ENCODE data around the gene HEMK1.

Gene HEMK1

DNA sequence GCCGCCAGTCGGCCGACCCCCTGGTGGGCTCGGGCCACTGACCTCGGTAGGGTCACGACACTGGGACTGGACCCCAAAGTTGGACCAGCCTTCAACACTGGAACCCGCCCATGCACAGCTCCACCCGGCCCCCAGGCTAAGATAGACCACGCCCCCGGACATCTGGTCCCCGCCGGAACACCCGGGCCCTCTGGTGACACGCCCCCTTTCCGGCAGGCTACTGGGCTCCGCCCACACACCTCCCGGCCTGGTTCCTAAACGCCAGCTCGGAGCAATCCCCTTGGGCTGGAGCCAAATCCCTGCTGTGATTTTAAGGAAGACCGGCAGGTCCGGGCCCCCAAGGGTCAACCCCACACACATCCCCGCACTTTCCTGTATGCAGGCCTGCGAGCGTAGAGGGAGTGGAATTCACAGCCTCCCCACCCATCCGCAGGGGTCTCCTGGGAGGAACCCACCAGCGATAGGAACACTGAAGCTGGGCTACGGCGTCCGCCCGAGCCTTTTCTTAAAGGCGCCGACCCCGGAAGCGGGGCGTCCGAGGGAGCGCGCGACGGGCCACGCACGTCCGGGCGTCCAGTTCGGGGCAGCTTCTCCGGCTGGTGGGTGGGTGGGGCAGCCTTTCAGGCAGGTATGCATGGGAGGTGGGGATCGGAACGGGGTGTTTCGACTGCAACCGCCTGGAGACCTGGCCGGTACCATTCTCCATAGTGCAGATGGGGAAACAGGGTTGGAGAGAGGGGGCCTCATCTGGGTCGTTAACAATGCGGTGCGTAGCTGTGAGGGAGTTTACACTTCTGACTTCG is at the start of gene HEMK1:
Gene HEMK1 (plus strand): TSS at position 576 of the 803 bp plus-strand sequence. CDS start 1,583 bp downstream, outside the sequence.
- H3K27ac Mint-ChIP-seq: peak within 1 kb of the TSS; percentile 94
- no peaks in the 10 kb centered on the region for H3K9me3 Mint-ChIP-seq
- no peaks in the 10 kb centered on the region for H3K27me3 Mint-ChIP-seq (ENCODE audit: low read depth)
- H3K4me1 Mint-ChIP-seq (ENCODE audit: low read depth): peaks cover 63% of the 10 kb centered on the region
- peaks cover 29% of the 10 kb centered on the region for H3K36me3 Mint-ChIP-seq (ENCODE audit: low read depth)
- peak within 1 kb of the TSS; percentile 97 for H3K4me3 Mint-ChIP-seq

GRCh38 chr3:50520849-50521248 is 48.5 kb upstream of the HEMK1 start:
- Mint-ChIP-seq H3K27ac (no peak overlapping the region), H3K4me3 (no peak overlapping the region), H3K4me1 (ENCODE audit: low read depth) (peaks cover 10% of the 10 kb centered on the region), H3K27me3 (ENCODE audit: low read depth) (peaks cover 22% of the 10 kb centered on the region), H3K9me3 (no peaks in the 10 kb centered on the region), H3K36me3 (ENCODE audit: low read depth) (no peaks in the 10 kb centered on the region)

GRCh38 chr3:50521572-50521971 is 47.8 kb upstream of the HEMK1 start:
- H3K4me3 Mint-ChIP-seq: no peak overlapping the region
- H3K4me1 Mint-ChIP-seq (ENCODE audit: low read depth): peaks cover 11% of the 10 kb centered on the region
- H3K36me3 Mint-ChIP-seq (ENCODE audit: low read depth): no peaks in the 10 kb centered on the region
- no peak overlapping the region for H3K27ac Mint-ChIP-seq
- H3K9me3 Mint-ChIP-seq: no peaks in the 10 kb centered on the region
- H3K27me3 Mint-ChIP-seq (ENCODE audit: low read depth): peaks cover 20% of the 10 kb centered on the region

DNA sequence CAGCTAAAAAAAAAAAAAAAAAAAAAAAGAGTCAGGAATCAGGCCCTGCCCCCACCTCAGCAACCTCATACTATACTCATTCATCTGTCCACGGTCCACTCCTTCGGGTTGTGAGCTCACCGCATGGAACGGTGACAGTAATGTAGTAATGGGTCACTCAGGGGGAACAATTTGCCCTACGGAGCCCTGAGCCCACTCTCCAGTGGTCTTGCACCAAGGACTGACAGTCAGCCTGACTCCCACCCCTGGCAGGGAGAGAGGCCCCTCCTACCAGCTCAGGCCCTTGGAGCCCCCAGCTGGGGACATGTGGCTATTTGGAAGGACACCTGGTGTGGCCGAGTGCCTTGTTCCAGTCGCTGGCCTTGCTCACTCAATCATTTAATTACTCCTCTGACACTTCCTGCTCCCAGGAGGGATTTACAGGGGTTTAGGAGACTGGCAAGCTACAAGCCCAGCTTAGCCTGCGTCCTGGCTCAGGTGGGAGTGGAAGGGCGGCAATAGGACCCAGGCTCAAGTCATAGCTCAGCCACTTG is 46.0 kb upstream of the HEMK1 start:
- H3K9me3 Mint-ChIP-seq: no peaks in the 10 kb centered on the region
- no peaks in the 10 kb centered on the region for H3K36me3 Mint-ChIP-seq (ENCODE audit: low read depth)
- H3K27me3 Mint-ChIP-seq (ENCODE audit: low read depth): peaks cover 15% of the 10 kb centered on the region
- no peak overlapping the region for H3K27ac Mint-ChIP-seq
- no peak overlapping the region for H3K4me3 Mint-ChIP-seq
- H3K4me1 Mint-ChIP-seq (ENCODE audit: low read depth): peaks cover 11% of the 10 kb centered on the region

- Mint-ChIP-seq H3K9me3 (no peaks in the 10 kb centered on the region), H3K4me1 (ENCODE audit: low read depth) (peaks cover 3% of the 10 kb centered on the region), H3K27me3 (ENCODE audit: low read depth) (peaks cover 20% of the 10 kb centered on the region), H3K4me3 (no peak overlapping the region), H3K36me3 (ENCODE audit: low read depth) (no peaks in the 10 kb centered on the region), H3K27ac (no peak overlapping the region)
These were observed 44.6 kb upstream of the HEMK1 start for GRCh38 chr3:50524746-50525145.

- peaks cover 26% of the 10 kb centered on the region for H3K27me3 Mint-ChIP-seq (ENCODE audit: low read depth)
- H3K9me3 Mint-ChIP-seq: no peaks in the 10 kb centered on the region
- H3K4me3 Mint-ChIP-seq: no peak overlapping the region
- peaks cover 3% of the 10 kb centered on the region for H3K4me1 Mint-ChIP-seq (ENCODE audit: low read depth)
- no peak overlapping the region for H3K27ac Mint-ChIP-seq
- no peaks in the 10 kb centered on the region for H3K36me3 Mint-ChIP-seq (ENCODE audit: low read depth)
These were observed 44.0 kb upstream of the HEMK1 start for GRCh38 chr3:50525191-50525910.

DNA sequence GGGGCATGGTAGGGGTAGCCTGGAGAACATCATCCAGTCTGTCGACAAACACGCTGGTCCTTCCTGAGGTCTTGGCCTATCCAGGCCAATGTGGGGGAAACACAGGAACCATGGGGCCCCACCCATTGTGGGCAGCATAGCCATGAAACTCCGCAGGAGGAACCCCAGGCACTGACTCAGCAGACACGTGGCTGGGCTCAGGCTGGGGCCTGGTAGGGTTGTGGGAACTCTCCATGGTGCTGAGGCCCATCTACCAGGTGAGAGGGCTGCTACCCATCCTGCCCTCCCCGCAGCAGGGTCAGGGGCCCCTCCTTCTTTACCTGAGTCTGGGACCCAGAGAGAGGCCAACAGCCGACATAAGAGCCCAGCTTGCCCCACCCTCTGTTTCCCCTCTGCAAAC is 43.3 kb upstream of the HEMK1 start:
- H3K4me1 Mint-ChIP-seq (ENCODE audit: low read depth): peaks cover 3% of the 10 kb centered on the region
- H3K9me3 Mint-ChIP-seq: no peaks in the 10 kb centered on the region
- no peak overlapping the region for H3K27ac Mint-ChIP-seq
- H3K36me3 Mint-ChIP-seq (ENCODE audit: low read depth): no peaks in the 10 kb centered on the region
- no peak overlapping the region for H3K4me3 Mint-ChIP-seq
- H3K27me3 Mint-ChIP-seq (ENCODE audit: low read depth): peaks cover 30% of the 10 kb centered on the region

GRCh38 chr3:50530001-50530970 is 39.0 kb upstream of the HEMK1 start:
- Mint-ChIP-seq H3K27ac (no peak overlapping the region), H3K27me3 (ENCODE audit: low read depth) (peaks cover 52% of the 10 kb centered on the region), H3K4me1 (ENCODE audit: low read depth) (peaks cover 3% of the 10 kb centered on the region), H3K4me3 (no peak overlapping the region), H3K36me3 (ENCODE audit: low read depth) (no peaks in the 10 kb centered on the region), H3K9me3 (no peaks in the 10 kb centered on the region)

- H3K4me3 Mint-ChIP-seq: no peak overlapping the region
- H3K36me3 Mint-ChIP-seq (ENCODE audit: low read depth): no peaks in the 10 kb centered on the region
- H3K4me1 Mint-ChIP-seq (ENCODE audit: low read depth): no peaks in the 10 kb centered on the region
- H3K27me3 Mint-ChIP-seq (ENCODE audit: low read depth): peaks cover 52% of the 10 kb centered on the region
- no peak overlapping the region for H3K27ac Mint-ChIP-seq
- H3K9me3 Mint-ChIP-seq: no peaks in the 10 kb centered on the region
These were observed 38.1 kb upstream of the HEMK1 start for GRCh38 chr3:50531201-50531600.

DNA sequence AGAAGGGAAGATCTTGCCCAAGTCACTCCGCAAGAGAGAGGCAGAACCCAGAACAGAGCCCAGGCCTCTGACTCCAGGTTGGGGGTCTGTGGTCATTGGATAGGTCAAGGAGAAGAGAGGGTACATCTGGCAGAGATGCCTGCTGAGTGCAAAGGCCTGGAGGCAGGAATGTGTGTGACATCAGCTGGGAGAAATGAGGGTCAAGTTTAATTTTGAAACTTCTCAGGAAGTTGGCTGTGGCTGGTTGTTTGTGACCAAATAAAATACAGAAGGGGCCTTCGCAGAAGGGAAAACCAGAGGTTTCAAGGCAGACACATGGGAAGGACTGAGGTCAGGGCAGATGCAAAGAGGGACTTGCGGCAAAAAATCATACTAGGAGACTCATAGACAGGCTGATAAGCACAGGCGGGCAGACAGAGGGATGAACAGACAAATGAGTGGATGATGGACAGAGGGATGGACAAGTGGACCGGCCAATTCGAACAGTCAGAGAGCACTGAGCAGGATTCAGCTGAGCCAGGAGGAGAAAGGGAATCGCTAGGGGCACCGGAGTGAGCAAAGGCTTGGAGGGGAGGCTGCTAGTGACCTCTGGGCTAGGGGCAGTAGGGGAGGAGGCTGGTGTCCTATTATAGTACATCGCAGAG is 37.1 kb upstream of the HEMK1 start:
- Mint-ChIP-seq H3K9me3 (no peaks in the 10 kb centered on the region), H3K27ac (no peak overlapping the region), H3K27me3 (ENCODE audit: low read depth) (peaks cover 57% of the 10 kb centered on the region), H3K36me3 (ENCODE audit: low read depth) (no peaks in the 10 kb centered on the region), H3K4me3 (no peak overlapping the region), H3K4me1 (ENCODE audit: low read depth) (no peaks in the 10 kb centered on the region)

DNA sequence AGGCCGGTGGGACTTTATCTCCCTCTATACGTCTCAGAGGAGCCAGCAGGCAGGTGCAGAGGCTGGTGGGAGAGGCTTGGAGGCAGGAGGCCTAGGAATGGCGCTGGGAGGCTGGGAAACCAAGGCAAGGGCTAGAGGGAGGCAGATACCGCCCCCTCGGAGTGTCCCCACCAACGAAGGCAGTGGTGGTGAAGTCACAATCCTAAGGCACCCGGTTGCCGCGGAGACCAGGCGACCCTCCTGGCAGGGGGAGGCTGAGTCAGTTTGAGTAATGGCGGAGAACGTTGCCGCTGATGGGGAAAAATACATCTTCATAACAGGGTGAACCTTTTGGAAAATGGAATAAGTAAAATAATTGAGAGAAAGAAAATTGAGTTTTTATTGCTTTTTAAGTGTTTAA is 36.0 kb upstream of the HEMK1 start:
- Mint-ChIP-seq H3K9me3 (no peaks in the 10 kb centered on the region), H3K4me3 (no peak overlapping the region), H3K27ac (no peak overlapping the region), H3K36me3 (ENCODE audit: low read depth) (no peaks in the 10 kb centered on the region), H3K27me3 (ENCODE audit: low read depth) (peaks cover 65% of the 10 kb centered on the region), H3K4me1 (ENCODE audit: low read depth) (no peaks in the 10 kb centered on the region)

GRCh38 chr3:50533807-50534461 is 35.4 kb upstream of the HEMK1 start:
- H3K9me3 Mint-ChIP-seq: no peaks in the 10 kb centered on the region
- no peak overlapping the region for H3K27ac Mint-ChIP-seq
- H3K4me3 Mint-ChIP-seq: no peak overlapping the region
- peaks cover 65% of the 10 kb centered on the region for H3K27me3 Mint-ChIP-seq (ENCODE audit: low read depth)
- no peaks in the 10 kb centered on the region for H3K36me3 Mint-ChIP-seq (ENCODE audit: low read depth)
- H3K4me1 Mint-ChIP-seq (ENCODE audit: low read depth): no peaks in the 10 kb centered on the region

DNA sequence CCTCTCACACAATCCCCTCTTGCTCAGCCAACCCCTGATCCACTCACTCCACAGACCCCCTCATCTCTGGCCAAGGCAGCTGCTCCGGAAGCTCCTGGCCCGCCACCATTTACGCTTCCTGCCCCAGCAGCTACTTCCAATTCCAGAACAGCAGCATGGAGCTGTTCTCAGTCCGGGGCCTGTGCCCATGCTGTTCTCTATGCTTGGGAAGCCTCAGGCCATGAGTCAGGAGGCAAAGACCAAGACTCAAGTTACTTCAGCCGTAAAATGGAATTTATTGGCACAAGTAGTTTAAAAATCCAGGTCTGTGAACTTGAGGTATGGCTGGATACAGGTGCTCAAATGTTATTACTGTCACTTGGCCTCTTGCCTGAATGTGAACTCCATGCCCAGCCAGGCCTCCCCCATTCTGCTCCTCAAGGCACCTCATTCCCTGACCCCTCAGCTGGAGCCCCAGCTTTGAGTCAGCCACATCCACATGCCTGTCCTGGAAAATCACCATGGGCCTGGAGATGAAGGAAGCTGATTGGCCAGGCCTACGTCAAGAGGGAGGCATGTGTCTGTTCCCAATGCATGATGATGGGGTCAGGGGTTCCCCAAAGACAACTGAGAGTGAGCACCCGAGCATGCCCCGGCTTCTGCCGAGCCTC is 34.5 kb upstream of the HEMK1 start:
- no peaks in the 10 kb centered on the region for H3K4me1 Mint-ChIP-seq (ENCODE audit: low read depth)
- H3K36me3 Mint-ChIP-seq (ENCODE audit: low read depth): no peaks in the 10 kb centered on the region
- H3K27me3 Mint-ChIP-seq (ENCODE audit: low read depth): peaks cover 59% of the 10 kb centered on the region
- no peaks in the 10 kb centered on the region for H3K9me3 Mint-ChIP-seq
- no peak overlapping the region for H3K27ac Mint-ChIP-seq
- no peak overlapping the region for H3K4me3 Mint-ChIP-seq
